DND-41 (cell line): ENCODE results near the gene VEGFA.

Experiments
- ATAC-seq: fragments of 200-7000 bp; cut with Tn5 transposase; 3 replicates; pipeline ENCODE4 v1.9.1; 2021; ENCODE audit warnings: low read depth; ENCODE audit not compliant: insufficient read depth
- DNase-seq: peaks from one replicate; pipeline ENCODE4 v3.0.0-alpha.2; 2020
- H2AFZ ChIP-seq: 2 replicates; pipeline ENCODE4 v1.6.0; 2012; ENCODE audit warnings: low read depth, low read length
- H3K27ac ChIP-seq: 2 replicates; pipeline ENCODE4 v1.5.1; 2012; ENCODE audit warnings: low read length, inconsistent platforms
- H3K27me3 ChIP-seq: fragments of 200-600 bp; sonication (generic); 2 replicates; pipeline ENCODE4 v1.6.0; 2012; ENCODE audit warnings: low read length, mild to moderate bottlenecking, inconsistent platforms; ENCODE audit not compliant: insufficient read depth, poor library complexity
- H3K36me3 ChIP-seq: 2 replicates; pipeline ENCODE4 v1.5.1; 2012; ENCODE audit warnings: low read length, inconsistent platforms; ENCODE audit not compliant: insufficient read depth
- H3K4me1 ChIP-seq: 2 replicates; pipeline ENCODE4 v1.5.1; 2012; ENCODE audit warnings: mild to moderate bottlenecking, low read length; ENCODE audit not compliant: insufficient read depth
- H3K4me2 ChIP-seq: 2 replicates; pipeline ENCODE4 v1.6.0; 2012; ENCODE audit warnings: mild to moderate bottlenecking, moderate library complexity, low read length, inconsistent platforms; ENCODE audit not compliant: insufficient read depth
- H3K4me3 ChIP-seq, 2 experiments: fragments of 200-600 bp in 1 of 2; shearing (Covaris generic) in 1 of 2; 2 replicates each; pipeline ENCODE4 v1.5.1; 2012 to 2016; ENCODE audit warnings: inconsistent platforms in 2 of 2, low read length in 2 of 2, mild to moderate bottlenecking in 2 of 2, low read depth in 1 of 2, moderate library complexity in 1 of 2
- H3K79me2 ChIP-seq: 2 replicates; pipeline ENCODE4 v1.6.0; 2012; ENCODE audit warnings: low read length, inconsistent platforms; ENCODE audit not compliant: insufficient read depth
- H3K9ac ChIP-seq: 2 replicates; pipeline ENCODE4 v1.6.0; 2012; ENCODE audit warnings: low read depth, mild to moderate bottlenecking, inconsistent platforms, low read length, moderate library complexity
- H3K9me3 ChIP-seq: 2 replicates; pipeline ENCODE4 v1.5.1; 2012; ENCODE audit warnings: low read length, moderate library complexity, mild to moderate bottlenecking, inconsistent platforms; ENCODE audit not compliant: insufficient read depth, severe bottlenecking
- H4K20me1 ChIP-seq: 2 replicates; pipeline ENCODE4 v1.6.0; 2012; ENCODE audit warnings: low read length; ENCODE audit not compliant: insufficient read depth
- EZH2 ChIP-seq: IDR thresholded peaks from 3 replicates; pipeline ENCODE4 v1.6.1; 2012; ENCODE audit warnings: borderline replicate concordance, low read depth, mild to moderate bottlenecking, moderate library complexity, low read length, inconsistent platforms; ENCODE audit not compliant: severe bottlenecking
- TF ChIP-seq, protein P1 (sequence below): IDR thresholded peaks from 2 replicates; pipeline ENCODE4 v1.5.1; 2012; ENCODE audit warnings: borderline replicate concordance, low read length, moderate library complexity, mild to moderate bottlenecking; ENCODE audit not compliant: poor library complexity, severe bottlenecking; ENCODE audit errors: extremely low read depth

VEGFA gene

GRCh38 chr6:43765776-43766499 lies 4.1 kb upstream of the VEGFA start:
- Histone ChIP-seq H3K27me3 (peaks cover 68% of the 10 kb centered on the region), H3K9me3 (no peaks in the 10 kb centered on the region), H3K27ac (no peak overlapping the region), H3K4me2 (no peak overlapping the region), H3K4me3 (no peak overlapping the region), H2AFZ (no peak overlapping the region), H3K79me2 (peaks cover 9% of the 10 kb centered on the region; the same call in 1 of the 2 replicates), H3K36me3 (no peaks in the 10 kb centered on the region; the same call in 1 of the 2 replicates), H4K20me1 (peaks cover 6% of the 10 kb centered on the region), H3K9ac (no peak overlapping the region), H3K4me1 (peaks cover 18% of the 10 kb centered on the region)
- ATAC-seq = no peak
- DNase-seq = no peak
- TF ChIP-seq EZH2 = no peak
- TF ChIP-seq, protein P1, sequence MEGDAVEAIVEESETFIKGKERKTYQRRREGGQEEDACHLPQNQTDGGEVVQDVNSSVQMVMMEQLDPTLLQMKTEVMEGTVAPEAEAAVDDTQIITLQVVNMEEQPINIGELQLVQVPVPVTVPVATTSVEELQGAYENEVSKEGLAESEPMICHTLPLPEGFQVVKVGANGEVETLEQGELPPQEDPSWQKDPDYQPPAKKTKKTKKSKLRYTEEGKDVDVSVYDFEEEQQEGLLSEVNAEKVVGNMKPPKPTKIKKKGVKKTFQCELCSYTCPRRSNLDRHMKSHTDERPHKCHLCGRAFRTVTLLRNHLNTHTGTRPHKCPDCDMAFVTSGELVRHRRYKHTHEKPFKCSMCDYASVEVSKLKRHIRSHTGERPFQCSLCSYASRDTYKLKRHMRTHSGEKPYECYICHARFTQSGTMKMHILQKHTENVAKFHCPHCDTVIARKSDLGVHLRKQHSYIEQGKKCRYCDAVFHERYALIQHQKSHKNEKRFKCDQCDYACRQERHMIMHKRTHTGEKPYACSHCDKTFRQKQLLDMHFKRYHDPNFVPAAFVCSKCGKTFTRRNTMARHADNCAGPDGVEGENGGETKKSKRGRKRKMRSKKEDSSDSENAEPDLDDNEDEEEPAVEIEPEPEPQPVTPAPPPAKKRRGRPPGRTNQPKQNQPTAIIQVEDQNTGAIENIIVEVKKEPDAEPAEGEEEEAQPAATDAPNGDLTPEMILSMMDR = no peak

DNA sequence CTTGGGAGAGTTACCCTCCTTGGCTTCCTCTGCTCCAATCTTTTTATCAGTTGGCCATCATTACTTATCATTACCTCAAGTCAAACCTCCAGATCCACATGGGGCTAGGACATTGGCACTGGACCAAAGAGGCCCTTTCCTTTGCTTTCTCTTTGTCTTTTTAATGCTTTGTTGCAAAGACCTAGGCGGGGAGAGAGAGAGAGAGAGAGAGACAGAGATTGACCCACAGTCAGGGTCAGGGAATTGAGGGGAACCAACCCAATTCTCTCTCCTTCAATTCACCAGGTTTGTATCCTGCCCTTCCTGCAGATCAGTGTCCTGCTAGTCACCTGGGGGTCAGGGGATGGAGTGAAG lies 3.5 kb upstream of the VEGFA start:
- H2AFZ ChIP-seq = no peak overlapping the region
- no peak overlapping the region for H3K27ac ChIP-seq
- H3K9me3 ChIP-seq = no peaks in the 10 kb centered on the region
- H3K79me2 ChIP-seq = peaks cover 15% of the 10 kb centered on the region
- H3K36me3 ChIP-seq = peaks cover 5% of the 10 kb centered on the region; the same call in 1 of the 2 replicates
- DNase-seq (no peak), ATAC-seq (no peak)
- no peak overlapping the region for H3K9ac ChIP-seq
- peaks cover 70% of the 10 kb centered on the region for H3K27me3 ChIP-seq
- TF ChIP-seq EZH2 = no peak
- TF ChIP-seq, protein P1 = no peak
- peaks cover 11% of the 10 kb centered on the region for H4K20me1 ChIP-seq
- H3K4me1 ChIP-seq = peaks cover 24% of the 10 kb centered on the region
- no peak overlapping the region for H3K4me3 ChIP-seq
- H3K4me2 ChIP-seq = no peak overlapping the region

- H3K27ac ChIP-seq = no peak overlapping the region
- no peak for DNase-seq
- no peaks in the 10 kb centered on the region for H3K9me3 ChIP-seq
- H2AFZ ChIP-seq = no peak overlapping the region
- H3K36me3 ChIP-seq = peaks cover 8% of the 10 kb centered on the region; the same call in 1 of the 2 replicates
- peaks cover 20% of the 10 kb centered on the region for H3K79me2 ChIP-seq
- H3K4me1 ChIP-seq = peaks cover 28% of the 10 kb centered on the region
- H4K20me1 ChIP-seq = peaks cover 12% of the 10 kb centered on the region
- no peak for ATAC-seq
- no peak overlapping the region for H3K4me2 ChIP-seq
- no peak for TF ChIP-seq EZH2
- TF ChIP-seq, protein P1 = no peak
- no peak overlapping the region for H3K4me3 ChIP-seq
- peaks cover 69% of the 10 kb centered on the region for H3K27me3 ChIP-seq
- H3K9ac ChIP-seq = no peak overlapping the region
These were observed 3.0 kb upstream of the VEGFA start for GRCh38 chr6:43766964-43767461.
